ENCODE results near the gene TMIGD3.

DNA sequence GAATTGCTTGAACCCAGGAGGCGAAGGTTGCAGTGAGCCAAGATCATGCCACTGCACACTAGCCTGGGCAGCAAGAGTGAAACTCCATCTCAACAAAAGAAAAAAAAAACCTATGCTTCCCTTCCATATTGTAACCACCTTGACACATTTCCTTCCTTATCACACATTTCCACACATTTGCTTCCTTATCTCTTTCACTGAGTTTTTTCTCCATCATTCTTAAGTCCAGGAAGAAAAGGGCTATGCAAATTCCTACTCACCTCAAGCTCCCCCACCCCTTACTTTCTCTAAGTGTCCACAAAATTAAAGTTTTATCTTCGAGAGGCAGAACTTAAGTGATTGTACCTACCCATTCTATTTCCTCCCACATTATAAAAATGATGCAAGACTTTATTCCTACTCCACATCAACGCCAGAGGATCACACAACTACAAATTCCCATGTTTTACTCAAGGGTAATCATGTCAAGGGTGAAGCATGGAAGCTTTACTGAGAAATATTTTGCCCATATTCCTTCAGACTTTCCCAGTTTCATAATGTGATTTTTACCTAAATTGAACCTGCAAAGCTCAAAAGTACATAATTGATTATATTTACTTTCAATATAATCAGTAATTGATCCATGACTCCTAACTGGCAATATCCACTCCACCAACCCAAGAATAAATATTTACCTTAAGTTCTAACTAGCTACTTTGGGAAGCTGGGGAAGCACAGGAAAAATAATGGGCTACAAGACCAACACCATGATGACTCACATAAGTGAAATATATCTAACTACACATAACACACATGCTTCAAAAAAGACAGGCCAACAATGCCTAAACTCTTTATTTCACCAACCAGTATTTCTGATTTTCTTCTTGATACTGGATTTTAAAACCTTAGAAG, 63.7 kb downstream of the TMIGD3 start:
- TF ChIP-seq POLR2A (IDR thresholded peaks at IDR 0.05) (no peak), CTCF (IDR thresholded peaks at IDR 0.05) (no peak)
